Measurements from ENCODE around the gene DUSP28.

The DUSP28 gene

DNA sequence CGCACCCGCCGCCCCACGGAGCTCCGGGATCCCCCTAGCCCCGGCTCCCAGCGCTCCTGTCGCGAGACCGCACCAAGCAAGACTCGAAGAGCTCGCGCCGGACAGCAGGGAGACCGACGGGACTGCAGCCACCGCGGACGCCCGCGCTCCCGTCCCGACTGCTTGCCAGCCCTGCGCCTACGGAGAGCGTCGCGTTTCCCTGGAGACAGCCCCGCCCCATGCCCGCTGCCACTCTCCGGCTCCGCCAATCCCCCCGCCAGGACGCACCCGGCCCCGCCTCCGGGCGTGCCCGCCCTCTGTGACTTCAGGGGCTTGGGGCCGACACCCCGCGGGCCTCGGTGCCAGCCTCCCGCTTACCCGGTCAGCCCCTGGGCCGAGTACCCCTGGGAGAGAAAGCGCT lies 2.3 kb upstream of the DUSP28 start, which contains the start of gene ANKMY1:
TSS of gene ANKMY1 (minus strand) at position 181 of the 400 bp plus-strand sequence. CDS start 653 bp downstream, outside the sequence.
- no peaks in the 10 kb centered on the region for H3K9me3 ChIP-seq (ENCODE audit: insufficient read depth, low read length)
- no peak within 1 kb of the TSS for H3K27ac ChIP-seq (ENCODE audit: low read length)
- H2AFZ ChIP-seq (ENCODE audit: low read depth, low read length) = no peak within 1 kb of the TSS
- no peaks in the 10 kb centered on the region for H3K27me3 ChIP-seq (ENCODE audit: low read depth, low read length)
- H3K4me3 ChIP-seq (ENCODE audit: low read length) = no peak within 1 kb of the TSS
- H3K36me3 ChIP-seq (replicated peaks; ENCODE audit: low read depth, low read length) = peaks cover 32% of the 10 kb centered on the region
- no peak within 1 kb of the TSS for H3K9ac ChIP-seq (ENCODE audit: low read length)
- H4K20me1 ChIP-seq (ENCODE audit: insufficient read depth, low read length) = peaks cover 10% of the 10 kb centered on the region; the same call in 1 of the 2 replicates
- TF ChIP-seq, protein P1, sequence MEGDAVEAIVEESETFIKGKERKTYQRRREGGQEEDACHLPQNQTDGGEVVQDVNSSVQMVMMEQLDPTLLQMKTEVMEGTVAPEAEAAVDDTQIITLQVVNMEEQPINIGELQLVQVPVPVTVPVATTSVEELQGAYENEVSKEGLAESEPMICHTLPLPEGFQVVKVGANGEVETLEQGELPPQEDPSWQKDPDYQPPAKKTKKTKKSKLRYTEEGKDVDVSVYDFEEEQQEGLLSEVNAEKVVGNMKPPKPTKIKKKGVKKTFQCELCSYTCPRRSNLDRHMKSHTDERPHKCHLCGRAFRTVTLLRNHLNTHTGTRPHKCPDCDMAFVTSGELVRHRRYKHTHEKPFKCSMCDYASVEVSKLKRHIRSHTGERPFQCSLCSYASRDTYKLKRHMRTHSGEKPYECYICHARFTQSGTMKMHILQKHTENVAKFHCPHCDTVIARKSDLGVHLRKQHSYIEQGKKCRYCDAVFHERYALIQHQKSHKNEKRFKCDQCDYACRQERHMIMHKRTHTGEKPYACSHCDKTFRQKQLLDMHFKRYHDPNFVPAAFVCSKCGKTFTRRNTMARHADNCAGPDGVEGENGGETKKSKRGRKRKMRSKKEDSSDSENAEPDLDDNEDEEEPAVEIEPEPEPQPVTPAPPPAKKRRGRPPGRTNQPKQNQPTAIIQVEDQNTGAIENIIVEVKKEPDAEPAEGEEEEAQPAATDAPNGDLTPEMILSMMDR (IDR thresholded peaks at IDR 0.05; ENCODE audit: low read depth, low read length) = no peak
- no peak for TF ChIP-seq EZH2phosphoT487 (IDR thresholded peaks at IDR 0.05; ENCODE audit: low read depth)
- H3K4me1 ChIP-seq (ENCODE audit: low read length) = peaks cover 22% of the 10 kb centered on the region
- peaks cover 65% of the 10 kb centered on the region for H3K79me2 ChIP-seq (ENCODE audit: low read length)
- H3K4me2 ChIP-seq (ENCODE audit: low read length) = no peak within 1 kb of the TSS

DNA sequence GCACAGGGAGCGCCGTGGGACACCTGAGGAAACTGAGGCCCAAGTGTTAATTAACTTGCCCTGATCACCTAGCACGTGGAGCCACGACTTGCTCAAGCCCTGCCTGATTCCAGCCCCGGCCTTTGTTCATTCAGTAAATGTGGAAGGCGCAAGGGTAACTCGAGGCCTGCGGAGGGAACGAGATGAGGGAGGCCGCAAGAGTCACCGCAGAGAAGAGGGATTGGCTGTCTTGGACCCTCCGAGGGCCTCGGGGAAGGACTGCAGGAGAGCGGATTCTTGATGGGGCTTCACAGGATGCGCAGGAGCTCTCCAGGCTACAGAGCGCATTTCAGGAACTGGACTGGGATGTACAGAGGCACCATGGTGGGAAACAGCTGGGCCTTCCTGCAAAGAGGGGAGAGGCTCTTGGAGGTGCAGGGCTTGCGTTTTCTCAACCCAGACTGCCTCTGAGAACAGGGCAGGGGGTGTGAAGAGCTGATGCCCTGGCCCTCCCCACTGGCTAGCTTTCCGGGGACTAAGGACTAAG lies 1.9 kb upstream of the DUSP28 start:
- H3K36me3 ChIP-seq (replicated peaks; ENCODE audit: low read depth, low read length) = peaks cover 29% of the 10 kb centered on the region
- TF ChIP-seq EZH2phosphoT487 (IDR thresholded peaks at IDR 0.05; ENCODE audit: low read depth) = no peak
- no peak overlapping the region for H3K27ac ChIP-seq (ENCODE audit: low read length)
- H3K27me3 ChIP-seq (ENCODE audit: low read depth, low read length) = no peaks in the 10 kb centered on the region
- H3K4me1 ChIP-seq (ENCODE audit: low read length) = peaks cover 22% of the 10 kb centered on the region
- no peaks in the 10 kb centered on the region for H3K9me3 ChIP-seq (ENCODE audit: insufficient read depth, low read length)
- no peak overlapping the region for H3K9ac ChIP-seq (ENCODE audit: low read length)
- H2AFZ ChIP-seq (ENCODE audit: low read depth, low read length) = no peak overlapping the region
- peaks cover 66% of the 10 kb centered on the region for H3K79me2 ChIP-seq (ENCODE audit: low read length)
- no peak overlapping the region for H3K4me2 ChIP-seq (ENCODE audit: low read length)
- peaks cover 10% of the 10 kb centered on the region; the same call in 1 of the 2 replicates for H4K20me1 ChIP-seq (ENCODE audit: insufficient read depth, low read length)
- no peak overlapping the region for H3K4me3 ChIP-seq (ENCODE audit: low read length)

DNA sequence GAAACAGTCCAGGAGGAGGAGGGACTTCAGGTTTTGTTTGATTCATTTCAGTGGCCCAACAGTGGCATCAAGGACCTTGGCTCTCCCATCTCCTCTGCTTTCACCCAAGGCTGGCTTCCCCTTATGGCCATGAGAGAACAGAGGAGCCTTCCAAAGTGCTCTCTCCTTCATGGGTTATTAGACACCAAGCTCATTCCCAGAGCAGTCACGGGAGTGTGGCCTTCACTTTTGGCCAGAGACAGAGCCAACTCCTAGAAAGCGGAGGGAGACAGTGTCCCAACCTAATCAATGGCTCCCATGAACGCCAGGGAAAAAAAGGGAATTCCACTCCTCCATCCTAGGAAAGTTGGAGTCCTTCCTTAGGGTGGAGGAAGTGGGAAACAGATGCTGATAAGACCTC lies 871 bp upstream of the DUSP28 start:
- TF ChIP-seq, protein P1 (IDR thresholded peaks at IDR 0.05; ENCODE audit: low read depth, low read length) = no peak
- no peak for TF ChIP-seq EZH2phosphoT487 (IDR thresholded peaks at IDR 0.05; ENCODE audit: low read depth)
- peaks cover 22% of the 10 kb centered on the region for H3K4me1 ChIP-seq (ENCODE audit: low read length)
- no peaks in the 10 kb centered on the region for H3K9me3 ChIP-seq (ENCODE audit: insufficient read depth, low read length)
- H3K27ac ChIP-seq (ENCODE audit: low read length) = no peak overlapping the region
- peaks cover 23% of the 10 kb centered on the region for H3K36me3 ChIP-seq (replicated peaks; ENCODE audit: low read depth, low read length)
- H2AFZ ChIP-seq (ENCODE audit: low read depth, low read length) = no peak overlapping the region
- peak overlapping the region; percentile 94 for H3K4me3 ChIP-seq (ENCODE audit: low read length)
- H4K20me1 ChIP-seq (ENCODE audit: insufficient read depth, low read length) = peaks cover 10% of the 10 kb centered on the region; the same call in 1 of the 2 replicates
- H3K9ac ChIP-seq (ENCODE audit: low read length) = peak overlapping the region; percentile 98
- H3K27me3 ChIP-seq (ENCODE audit: low read depth, low read length) = no peaks in the 10 kb centered on the region
- H3K4me2 ChIP-seq (ENCODE audit: low read length) = peak overlapping the region; percentile 82
- peaks cover 66% of the 10 kb centered on the region for H3K79me2 ChIP-seq (ENCODE audit: low read length)

DNA sequence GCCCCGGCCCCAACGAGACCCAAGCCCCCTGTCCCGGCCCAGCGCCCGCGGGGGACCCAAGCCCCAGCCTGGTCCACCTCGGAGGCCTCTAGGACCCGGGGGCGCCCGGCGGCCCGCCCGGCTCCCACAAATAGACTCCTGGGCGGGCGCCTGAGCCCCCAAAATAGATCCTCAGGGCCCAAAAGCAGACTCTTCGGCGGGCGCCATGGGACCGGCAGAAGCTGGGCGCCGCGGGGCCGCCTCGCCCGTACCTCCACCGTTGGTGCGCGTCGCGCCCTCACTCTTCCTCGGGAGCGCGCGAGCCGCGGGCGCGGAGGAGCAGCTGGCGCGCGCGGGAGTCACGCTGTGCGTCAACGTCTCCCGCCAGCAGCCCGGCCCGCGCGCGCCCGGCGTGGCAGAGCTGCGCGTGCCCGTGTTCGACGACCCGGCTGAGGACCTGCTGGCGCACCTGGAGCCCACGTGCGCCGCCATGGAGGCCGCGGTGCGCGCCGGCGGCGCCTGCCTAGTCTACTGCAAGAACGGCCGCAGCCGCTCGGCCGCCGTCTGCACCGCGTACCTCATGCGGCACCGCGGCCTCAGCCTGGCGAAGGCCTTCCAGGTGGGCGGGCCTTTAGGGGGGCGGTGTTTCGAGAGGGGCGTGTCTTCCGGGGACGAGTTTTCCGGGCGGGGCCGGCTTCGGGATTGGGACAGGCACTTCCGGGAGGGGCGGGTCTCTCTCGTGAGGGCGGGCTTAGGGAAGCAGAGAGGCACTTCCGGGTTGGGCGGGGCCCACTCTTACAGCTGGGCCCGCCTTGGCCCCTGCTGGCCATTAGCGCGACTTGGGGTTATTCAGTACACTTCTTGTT lies 545 bp downstream of the DUSP28 start:
- Histone ChIP-seq H3K9me3 (ENCODE audit: insufficient read depth, low read length) (no peaks in the 10 kb centered on the region), H3K27me3 (ENCODE audit: low read depth, low read length) (no peaks in the 10 kb centered on the region), H3K36me3 (replicated peaks; ENCODE audit: low read depth, low read length) (peaks cover 21% of the 10 kb centered on the region), H3K27ac (ENCODE audit: low read length) (peak overlapping the region; percentile 96), H3K4me2 (ENCODE audit: low read length) (peak overlapping the region; percentile 97), H3K9ac (ENCODE audit: low read length) (peak overlapping the region; percentile 98), H3K4me1 (ENCODE audit: low read length) (peaks cover 33% of the 10 kb centered on the region), H2AFZ (ENCODE audit: low read depth, low read length) (no peak overlapping the region), H3K4me3 (ENCODE audit: low read length) (peak overlapping the region; percentile 94), H3K79me2 (ENCODE audit: low read length) (peaks cover 56% of the 10 kb centered on the region), H4K20me1 (ENCODE audit: insufficient read depth, low read length) (peaks cover 10% of the 10 kb centered on the region; the same call in 1 of the 2 replicates)
- no peak for TF ChIP-seq EZH2phosphoT487 (IDR thresholded peaks at IDR 0.05; ENCODE audit: low read depth)
- TF ChIP-seq, protein P1 (IDR thresholded peaks at IDR 0.05; ENCODE audit: low read depth, low read length) = no peak

Measured in OCI-LY3 (cell line).